ENCODE data around the gene LRRC58.
"Not testable (repeated sequence)": the region's sequence is repeated elsewhere in the genome, so short reads cannot be mapped to it uniquely, and the experiment has no call there.

The LRRC58 gene

GRCh38 chr3:120344349-120344748 lies 4.8 kb downstream of the LRRC58 start:
- DNase-seq, result peak; percentile 13
- in situ Hi-C loops (cut with MboI; ENCODE audit: low pct_unique_long_range_greater_than_20kb, low sequenced_read_pairs), result no loop called here

GRCh38 chr3:120341658-120342346 lies 7.4 kb downstream of the LRRC58 start:
- no peak for DNase-seq
- in situ Hi-C loops (cut with MboI; ENCODE audit: low pct_unique_long_range_greater_than_20kb, low sequenced_read_pairs), result no loop called here

- no peak for DNase-seq
- in situ Hi-C loops (cut with MboI; ENCODE audit: low pct_unique_long_range_greater_than_20kb, low sequenced_read_pairs), result no loop called here
Observed at GRCh38 chr3:120339362-120339761, 9.8 kb downstream of the LRRC58 start.

- in situ Hi-C loops (cut with MboI; ENCODE audit: low pct_unique_long_range_greater_than_20kb, low sequenced_read_pairs), result no loop called here
Observed at GRCh38 chr3:120338517-120338916, 10.6 kb downstream of the LRRC58 start.

GRCh38 chr3:120332646-120333045 lies 16.5 kb downstream of the LRRC58 start:
- in situ Hi-C loops (cut with MboI; ENCODE audit: low pct_unique_long_range_greater_than_20kb, low sequenced_read_pairs), result no loop called here
- DNase-seq, result no peak

More at GRCh38 chr3:120338517-120338916, 10.6 kb downstream of the LRRC58 start:
- no peak for DNase-seq

GRCh38 chr3:120331076-120331475 lies 18.1 kb downstream of the LRRC58 start:
- in situ Hi-C loops (cut with MboI; ENCODE audit: low pct_unique_long_range_greater_than_20kb, low sequenced_read_pairs), result no loop called here
- DNase-seq, result no peak

- DNase-seq, result no peak
- in situ Hi-C loops (cut with MboI; ENCODE audit: low pct_unique_long_range_greater_than_20kb, low sequenced_read_pairs), result no loop called here
Observed at GRCh38 chr3:120326784-120327183, 22.4 kb downstream of the LRRC58 start.

GRCh38 chr3:120324190-120324589 lies 25.0 kb downstream of the LRRC58 start:
- in situ Hi-C loops (cut with MboI; ENCODE audit: low pct_unique_long_range_greater_than_20kb, low sequenced_read_pairs), result no loop called here
- no peak for DNase-seq

- in situ Hi-C loops (cut with MboI; ENCODE audit: low pct_unique_long_range_greater_than_20kb, low sequenced_read_pairs), result not testable (repeated sequence)
Observed at GRCh38 chr3:120323761-120324160, 25.4 kb downstream of the LRRC58 start.

GRCh38 chr3:120311863-120312794 lies 37.0 kb downstream of the LRRC58 start:
- in situ Hi-C loops (cut with MboI; ENCODE audit: low pct_unique_long_range_greater_than_20kb, low sequenced_read_pairs), result no loop called here
- no peak for DNase-seq

More at GRCh38 chr3:120323761-120324160, 25.4 kb downstream of the LRRC58 start:
- not testable (repeated sequence) for DNase-seq

GRCh38 chr3:120306519-120307455 lies 42.4 kb downstream of the LRRC58 start:
- in situ Hi-C loops (cut with MboI; ENCODE audit: low pct_unique_long_range_greater_than_20kb, low sequenced_read_pairs), result no loop called here
- DNase-seq, result no peak

- DNase-seq, result no peak
- in situ Hi-C loops (cut with MboI; ENCODE audit: low pct_unique_long_range_greater_than_20kb, low sequenced_read_pairs), result no loop called here
Observed at GRCh38 chr3:120304616-120305015, 44.5 kb downstream of the LRRC58 start.

GRCh38 chr3:120302361-120302760 lies 46.8 kb downstream of the LRRC58 start:
- DNase-seq, result no peak
- in situ Hi-C loops (cut with MboI; ENCODE audit: low pct_unique_long_range_greater_than_20kb, low sequenced_read_pairs), result no loop called here

- DNase-seq, result no peak
- in situ Hi-C loops (cut with MboI; ENCODE audit: low pct_unique_long_range_greater_than_20kb, low sequenced_read_pairs), result no loop called here
Observed at GRCh38 chr3:120300971-120301370, 48.2 kb downstream of the LRRC58 start.

GRCh38 chr3:120299403-120299802 lies 49.8 kb downstream of the LRRC58 start:
- no peak for DNase-seq
- in situ Hi-C loops (cut with MboI; ENCODE audit: low pct_unique_long_range_greater_than_20kb, low sequenced_read_pairs), result no loop called here

GRCh38 chr3:120298996-120299395 lies 50.2 kb downstream of the LRRC58 start:
- no peak for DNase-seq
- in situ Hi-C loops (cut with MboI; ENCODE audit: low pct_unique_long_range_greater_than_20kb, low sequenced_read_pairs), result no loop called here

GRCh38 chr3:120291552-120291951 lies 57.6 kb downstream of the LRRC58 start:
- DNase-seq; in situ Hi-C loops (cut with MboI; ENCODE audit: low pct_unique_long_range_greater_than_20kb, low sequenced_read_pairs): not testable (repeated sequence)

- in situ Hi-C loops (cut with MboI; ENCODE audit: low pct_unique_long_range_greater_than_20kb, low sequenced_read_pairs), result no loop called here
- no peak for DNase-seq
Observed at GRCh38 chr3:120289636-120290035, 59.5 kb downstream of the LRRC58 start.

GRCh38 chr3:120286465-120286864 lies 62.7 kb downstream of the LRRC58 start:
- no peak for DNase-seq
- in situ Hi-C loops (cut with MboI; ENCODE audit: low pct_unique_long_range_greater_than_20kb, low sequenced_read_pairs), result no loop called here
